Adrenal gland (tissue), 12 donors: ENCODE results near the gene CEP104. TPM values are rescaled to one million over a fixed set of nuclear protein-coding genes. Genes with fewer than 3 reads are reported as not detected.

Experiments
- DNase-seq, 7 donors: peaks; one replicate each; pipeline ENCODE4 v3.0.0-alpha.2; 2019 to 2020
- H3K27ac ChIP-seq, 5 donors: fragments of 200-600 bp; sonication (generic) in 4 of 5; 1 replicate in 3 of 5; 2 replicates in 2 of 5; pipeline versions ENCODE4 v1.5.1 to v1.8.0; 2016 to 2020; ENCODE audit warnings: mild to moderate bottlenecking in 1 of 5
- H3K27me3 ChIP-seq: fragments of 200-600 bp; 2 replicates; pipeline ENCODE4 v1.8.0; 2021
- H3K36me3 ChIP-seq, 2 donors: fragments of 200-600 bp; replicated peaks in 1 of 2; 1 replicate in 1 of 2; 2 replicates in 1 of 2; pipeline versions ENCODE4 v1.5.1 to v1.8.0; 2018 to 2022
- H3K4me1 ChIP-seq, 2 donors: fragments of 200-600 bp; replicated peaks in 1 of 2; 1 replicate in 1 of 2; 2 replicates in 1 of 2; pipeline versions ENCODE4 v1.5.1 to v1.8.0; 2018 to 2021
- H3K4me3 ChIP-seq, 4 donors: fragments of 200-600 bp; sonication (generic) in 3 of 4; one replicate each; pipeline ENCODE4 v1.5.1; 2016 to 2018
- H3K9me3 ChIP-seq, 3 donors: fragments of 200-600 bp; sonication (generic) in 1 of 3; replicated peaks in 1 of 3; 1 replicate in 2 of 3; 2 replicates in 1 of 3; pipeline versions ENCODE4 v1.5.1 to v1.8.0; 2016 to 2021
- POLR2A ChIP-seq, 2 donors: fragments of 450-650 bp; IDR thresholded peaks; one replicate each; pipeline ENCODE4 v1.6.1; 2017; ENCODE audit warnings: antibody characterized with exemption in 2 of 2, mild to moderate bottlenecking in 2 of 2, moderate library complexity in 1 of 2
- whole genome bisulfite sequencing, 4 donors: extraction: QIAGEN DNeasy Blood & Tissue Kit in 2 of 4; methylation state at CpG; one replicate each; pipeline versions ENCODE4 v1.1.5 to v1.1.7; 2013 to 2017; 5-methylcytosine and 5-hydroxymethylcytosine counted together
- intact Hi-C, 2 donors: fragments of 100-400 bp; cut with DNase I; formaldehyde crosslinking; loops; one replicate each; pipeline versions ENCODE4 v1.14.1 to v1.15.0; 2022 to 2023
- polyA plus RNA-seq, 3 donors: library from polyadenylated mRNA; stranded (reverse); fragments of 200-250 nt in 2 of 3; fragments of 350-450 nt in 1 of 3; fragmentation: Illumina TruSeq in 1 of 3; extraction: RNeasy Lipid Tissue Mini Kit (QIAGEN cat#74804) in 1 of 3; gene quantifications; one replicate each; pipeline ENCODE4 v1.2.3, GENCODE V29; 2013 to 2014
- total RNA-seq, 9 donors: library from RNA; depleted of rRNA in 4 of 9; stranded (reverse); fragments of >200 nt in 4 of 9; fragments of 120-200 nt in 1 of 9; fragmentation: NEBNext Ultra II Directional in 1 of 9; extraction: Animal tissue kit (Norgen Biotek cat#: 25700) in 1 of 9; gene quantifications; one replicate each; pipeline versions ENCODE4 v1.1.0 to v1.2.4, GENCODE V29; 2013 to 2023
- TF ChIP-seq, protein P1 (sequence below), 6 experiments: fragments of 450-650 bp in 4 of 6; fragments of 200-600 bp in 2 of 6; sonication (generic) in 1 of 6; IDR thresholded peaks; 1 replicate in 5 of 6; 2 replicates in 1 of 6; pipeline versions ENCODE4 v1.5.1 to v1.8.0; 2016 to 2021; ENCODE audit warnings: antibody characterized with exemption in 6 of 6, mild to moderate bottlenecking in 2 of 6, moderate library complexity in 1 of 6
- donor health status: healthy with polysubstance abuse.
- donor health status: Bipolar disorder and iron deficiency.
- donor health status: DM: yes; HTN: yes; CAD: no.
- donor health status: DM: no; HTN: no; CAD: no.
- donor health status: DM: no; HTN: no; CAD: no.
- donor health status: DM: yes; HTN: yes; CAD: no.

Gene CEP104
- total and polyA plus RNA-seq, 12 donors = 13.6 to 80.9 (median 38.1) TPM

DNA sequence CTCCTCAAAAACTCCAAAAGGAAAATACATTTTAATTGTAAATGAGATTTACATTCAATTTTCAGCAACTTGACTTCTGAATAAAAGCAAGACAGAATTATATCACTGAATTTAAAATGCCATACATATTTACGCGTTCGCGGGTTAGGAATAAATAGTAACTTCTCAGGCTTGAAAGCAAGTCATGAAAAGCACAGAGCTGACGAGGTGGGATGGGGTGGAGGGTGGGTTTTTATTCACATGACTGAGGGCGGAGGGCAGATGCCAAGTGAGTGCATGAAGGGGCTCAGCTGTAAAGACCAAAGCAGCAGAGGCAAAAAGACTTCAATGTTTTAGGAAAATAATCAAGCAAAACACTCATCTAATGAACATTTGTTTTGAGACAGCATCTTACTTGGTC is 5.7 kb downstream of the CEP104 start:
- DNase-seq = no peak
- peaks cover 0 to 32% of the 10 kb centered on the region in 2 donors for H3K36me3 ChIP-seq
- H3K4me1 ChIP-seq = peaks cover 10 to 30% of the 10 kb centered on the region in 2 donors

GRCh38 chr1:3850857-3851256 is 6.2 kb downstream of the CEP104 start:
- no peak overlapping the region for H3K27ac ChIP-seq

More for the DNA sequence above, 5.7 kb downstream of the CEP104 start:
- Histone ChIP-seq H3K27me3 (no peaks in the 10 kb centered on the region), H3K9me3 (no peaks in the 10 kb centered on the region), H3K27ac (no peak overlapping the region), H3K4me3 (no peak overlapping the region)
- intact Hi-C loops = no loop called here
- TF ChIP-seq POLR2A (IDR thresholded peaks at IDR 0.05) = no peak
- TF ChIP-seq, protein P1, sequence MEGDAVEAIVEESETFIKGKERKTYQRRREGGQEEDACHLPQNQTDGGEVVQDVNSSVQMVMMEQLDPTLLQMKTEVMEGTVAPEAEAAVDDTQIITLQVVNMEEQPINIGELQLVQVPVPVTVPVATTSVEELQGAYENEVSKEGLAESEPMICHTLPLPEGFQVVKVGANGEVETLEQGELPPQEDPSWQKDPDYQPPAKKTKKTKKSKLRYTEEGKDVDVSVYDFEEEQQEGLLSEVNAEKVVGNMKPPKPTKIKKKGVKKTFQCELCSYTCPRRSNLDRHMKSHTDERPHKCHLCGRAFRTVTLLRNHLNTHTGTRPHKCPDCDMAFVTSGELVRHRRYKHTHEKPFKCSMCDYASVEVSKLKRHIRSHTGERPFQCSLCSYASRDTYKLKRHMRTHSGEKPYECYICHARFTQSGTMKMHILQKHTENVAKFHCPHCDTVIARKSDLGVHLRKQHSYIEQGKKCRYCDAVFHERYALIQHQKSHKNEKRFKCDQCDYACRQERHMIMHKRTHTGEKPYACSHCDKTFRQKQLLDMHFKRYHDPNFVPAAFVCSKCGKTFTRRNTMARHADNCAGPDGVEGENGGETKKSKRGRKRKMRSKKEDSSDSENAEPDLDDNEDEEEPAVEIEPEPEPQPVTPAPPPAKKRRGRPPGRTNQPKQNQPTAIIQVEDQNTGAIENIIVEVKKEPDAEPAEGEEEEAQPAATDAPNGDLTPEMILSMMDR (IDR thresholded peaks at IDR 0.05) = no peak
- 94 to 96% (median 95%) methylated on average over 6 of the region's 6 CpGs for WGBS, 4 donors

GRCh38 chr1:3847081-3847480 is 9.9 kb downstream of the CEP104 start:
- Histone ChIP-seq H3K36me3 (peaks cover 0 to 48% of the 10 kb centered on the region in 2 donors), H3K4me3 (no peak overlapping the region), H3K9me3 (no peaks in the 10 kb centered on the region), H3K27me3 (no peaks in the 10 kb centered on the region), H3K27ac (no peak overlapping the region), H3K4me1 (no peaks in the 10 kb centered on the region)
- intact Hi-C loops = no loop called here
- WGBS, 4 donors = 79 to 85% (median 82%) methylated on average over 6 of the region's 6 CpGs
- TF ChIP-seq, protein P1 (IDR thresholded peaks at IDR 0.05) = no peak
- no peak for TF ChIP-seq POLR2A (IDR thresholded peaks at IDR 0.05)
- DNase-seq = no peak

More at GRCh38 chr1:3850857-3851256, 6.2 kb downstream of the CEP104 start:
- TF ChIP-seq, protein P1 (IDR thresholded peaks at IDR 0.05) = no peak
- TF ChIP-seq POLR2A (IDR thresholded peaks at IDR 0.05) = no peak
- intact Hi-C loops = no loop called here
- peaks cover 5 to 26% of the 10 kb centered on the region in 2 donors for H3K4me1 ChIP-seq
- peaks cover 0 to 32% of the 10 kb centered on the region in 2 donors for H3K36me3 ChIP-seq
- H3K9me3 ChIP-seq = no peaks in the 10 kb centered on the region
- 84 to 92% (median 89%) methylated on average over 7 to 12 of the region's 12 CpGs for WGBS, 4 donors
- H3K4me3 ChIP-seq = no peak overlapping the region
- no peak for DNase-seq
- H3K27me3 ChIP-seq = no peaks in the 10 kb centered on the region

DNA sequence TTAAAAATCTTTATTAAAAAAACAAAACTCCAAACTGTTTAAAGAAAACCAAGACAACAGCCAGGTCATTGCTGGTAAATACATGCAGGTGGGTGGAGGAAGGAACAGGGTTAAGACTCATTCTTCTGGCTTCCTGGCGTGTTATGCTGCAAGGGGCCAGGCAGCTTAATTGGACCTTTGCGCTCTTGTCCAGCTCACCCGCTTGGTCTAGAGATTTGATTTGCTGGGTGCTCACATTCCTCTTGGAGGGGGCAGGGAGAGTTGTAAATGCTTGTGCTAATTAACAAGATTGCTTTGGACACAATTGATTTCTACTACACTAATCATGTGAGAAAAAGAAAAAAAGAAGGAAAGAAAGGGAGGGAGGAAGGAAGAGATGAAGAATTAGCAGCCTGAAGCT is 10.5 kb downstream of the CEP104 start:
- TF ChIP-seq, protein P1 (IDR thresholded peaks at IDR 0.05) = no peak
- TF ChIP-seq POLR2A (IDR thresholded peaks at IDR 0.05) = no peak
- 91 to 96% (median 94%) methylated on average over 3 of the region's 3 CpGs for WGBS, 4 donors
- no peaks in the 10 kb centered on the region for H3K4me1 ChIP-seq
- no peak overlapping the region for H3K4me3 ChIP-seq
- no peaks in the 10 kb centered on the region for H3K27me3 ChIP-seq
- peaks cover 0 to 50% of the 10 kb centered on the region in 2 donors for H3K36me3 ChIP-seq
- no peaks in the 10 kb centered on the region for H3K9me3 ChIP-seq
- H3K27ac ChIP-seq = no peak overlapping the region
- no peak for DNase-seq
- intact Hi-C loops = no loop called here
